K562 (cell line): ENCODE data around the gene ST7. TPM values are rescaled to one million over a fixed set of nuclear protein-coding genes. Genes with fewer than 3 reads are reported as not detected.

Experiments
- ATAC-seq: fragments of 200-7000 bp; cut with Tn5 transposase; 3 replicates; pipeline ENCODE4 v1.9.1; 2020; ENCODE audit warnings: moderate library complexity
- BruUV-seq: library from RNA; stranded (reverse); fragments of 400-500 nt; replicated peaks from 2 replicates; lab custom pipeline; 2021; lab: Mats Ljungman, UMichigan
- CTCF ChIA-PET: fragments of 300-600 bp; formaldehyde crosslinking; extraction: SDS; loops from one replicate; lab custom pipeline; 2021; ENCODE audit warnings: low intra/inter-chr PET ratio; lab: Yijun Ruan, JAX
- POLR2A ChIA-PET: fragments of 300-600, 350-650 bp; sonication (Branson Sonifier 250); formaldehyde crosslinking; extraction: SDS; loops from one replicate; lab custom pipeline; 2021; ENCODE audit warnings: antibody characterized with exemption, inconsistent platforms; lab: Yijun Ruan, JAX
- DNase-seq, 4 experiments: peaks; one replicate each; pipeline versions ENCODE4 v3.0.0 to v3.0.0-alpha.2; 2011 to 2018; ENCODE audit warnings: low spot score in 3 of 4, mixed read lengths in 3 of 4; ENCODE audit errors: extremely low read depth in 1 of 4
- FAIRE-seq: peaks from 2 replicates; lab custom pipeline; 2011; peaks lifted over from hg19 to GRCh38; lab: Jason Lieb, UNC
- H2AFZ ChIP-seq: 2 replicates; pipeline ENCODE4 v1.6.0; 2011; ENCODE audit warnings: low read depth, low read length, control low read depth, inconsistent platforms
- H3K27ac ChIP-seq: fragments of 200-600 bp; 3 replicates; pipeline ENCODE4 v1.8.0; 2011; ENCODE audit warnings: low read depth, mild to moderate bottlenecking, control low read depth, inconsistent platforms, low read length, moderate library complexity, mixed read lengths; ENCODE audit errors: extremely low read depth
- H3K27me3 ChIP-seq, 2 experiments: fragments of 300-600 bp in 1 of 2; 2 replicates in 1 of 2; 3 replicates in 1 of 2; pipeline versions ENCODE4 v1.6.0 to v1.8.0; 2011; ENCODE audit warnings: inconsistent platforms in 2 of 2, low read length in 2 of 2, mild to moderate bottlenecking in 1 of 2, mixed read lengths in 1 of 2, moderate library complexity in 1 of 2; ENCODE audit not compliant: control insufficient read depth in 2 of 2, insufficient read depth in 2 of 2
- H3K36me3 ChIP-seq: fragments of 300-600 bp; 3 replicates; pipeline ENCODE4 v1.8.0; 2011; ENCODE audit warnings: mild to moderate bottlenecking, low read length, inconsistent platforms; ENCODE audit not compliant: control insufficient read depth, insufficient read depth
- H3K4me1 ChIP-seq, 2 experiments: fragments of 200-600 bp in 1 of 2; replicated peaks in 1 of 2; 2 replicates in 1 of 2; 3 replicates in 1 of 2; pipeline versions ENCODE4 v1.5.1 to v1.8.0; 2011; ENCODE audit warnings: inconsistent platforms in 2 of 2, low read length in 2 of 2, mild to moderate bottlenecking in 1 of 2, mixed read lengths in 1 of 2, moderate library complexity in 1 of 2; ENCODE audit not compliant: control insufficient read depth in 2 of 2, insufficient read depth in 2 of 2
- H3K4me2 ChIP-seq: 2 replicates; pipeline ENCODE4 v1.6.1; 2011; ENCODE audit warnings: low read length, control low read depth, inconsistent platforms, mixed read lengths; ENCODE audit not compliant: insufficient read depth
- H3K4me3 ChIP-seq: fragments of 200-600 bp; sonication (generic), shearing (Covaris generic); 2 replicates; pipeline ENCODE4 v1.5.1; 2016; ENCODE audit warnings: control low read depth, inconsistent platforms
- H3K79me2 ChIP-seq: fragments of 200-600 bp; 3 replicates; pipeline ENCODE4 v1.8.0; 2011; ENCODE audit warnings: low read length, inconsistent platforms; ENCODE audit not compliant: control insufficient read depth, insufficient read depth
- H3K9ac ChIP-seq, 2 experiments: 2 replicates each; pipeline versions ENCODE4 v1.6.0 to v1.6.1; 2011; ENCODE audit warnings: low read depth in 2 of 2, low read length in 2 of 2, control low read depth in 1 of 2, inconsistent platforms in 1 of 2, mild to moderate bottlenecking in 1 of 2, mixed read lengths in 1 of 2; ENCODE audit not compliant: insufficient read depth in 1 of 2
- H3K9me1 ChIP-seq: one replicate; pipeline ENCODE4 v1.6.0; 2011; ENCODE audit warnings: inconsistent platforms, mild to moderate bottlenecking, low read length, moderate library complexity; ENCODE audit not compliant: control insufficient read depth, insufficient read depth
- H3K9me3 ChIP-seq: replicated peaks from 2 replicates; pipeline ENCODE4 v1.5.1; 2011; ENCODE audit warnings: low read depth, low read length, inconsistent platforms; ENCODE audit not compliant: control insufficient read depth, insufficient read depth
- H4K20me1 ChIP-seq: replicated peaks from 2 replicates; pipeline ENCODE4 v1.6.1; 2011; ENCODE audit warnings: low read length, inconsistent platforms, mixed read lengths; ENCODE audit not compliant: control insufficient read depth, insufficient read depth
- BCOR ChIP-seq: fragments of 450-650 bp; IDR thresholded peaks from 2 replicates; pipeline ENCODE4 v1.6.1; 2016
- CREBBP ChIP-seq: IDR thresholded peaks from one replicate; pipeline ENCODE4 v1.6.1; 2012; ENCODE audit warnings: low read depth, mild to moderate bottlenecking, control low read depth, inconsistent platforms, low read length
- CSDE1 ChIP-seq, 2 experiments: fragments of 450-650 bp; IDR thresholded peaks; 2 replicates each; pipeline ENCODE4 v1.6.1; 2016; ENCODE audit warnings: mild to moderate bottlenecking in 1 of 2
- GTF2F1 ChIP-seq: IDR thresholded peaks from 2 replicates; pipeline ENCODE4 v1.6.1; 2011; ENCODE audit warnings: low read depth, low read length, improper control_type of control experiment
- HDAC3 ChIP-seq: fragments of 450-650 bp; IDR thresholded peaks from 2 replicates; pipeline ENCODE4 v1.6.1; 2018; ENCODE audit warnings: borderline replicate concordance, mild to moderate bottlenecking, moderate library complexity; ENCODE audit not compliant: partially characterized antibody
- ILF3 ChIP-seq: fragments of 450-650 bp; IDR thresholded peaks from 2 replicates; pipeline ENCODE4 v1.6.1; 2018; ENCODE audit warnings: antibody characterized with exemption, mild to moderate bottlenecking, moderate library complexity, borderline replicate concordance
- KDM1A ChIP-seq, 2 experiments: fragments of 450-650 bp; IDR thresholded peaks; 2 replicates each; pipeline ENCODE4 v1.6.1; 2016; ENCODE audit warnings: mild to moderate bottlenecking in 2 of 2
- ZBTB33 ChIP-seq: sonication (generic); formaldehyde crosslinking; IDR thresholded peaks from 2 replicates; pipeline ENCODE4 v1.8.1; 2023; ENCODE audit warnings: mild to moderate bottlenecking, missing genetic modification reagents
- ZKSCAN3 ChIP-seq: fragments of 250-450 bp; sonication (Bioruptor Pico); IDR thresholded peaks from 2 replicates; pipeline ENCODE4 v1.4.0; 2020
- ZNF592 ChIP-seq: fragments of 450-650 bp; IDR thresholded peaks from 2 replicates; pipeline ENCODE4 v1.6.1; 2017; ENCODE audit warnings: antibody characterized with exemption, mild to moderate bottlenecking
- WGBS: fragments of 100-300 bp; shearing (Covaris generic); methylation state at CpG from one replicate; pipeline ENCODE4 v1.1.6; 2016; ENCODE audit warnings: low coverage, mixed read lengths; ENCODE audit not compliant: insufficient coverage; ENCODE audit errors: missing lambda C conversion rate; 5-methylcytosine and 5-hydroxymethylcytosine counted together
- in situ Hi-C: fragments of 300-500 bp; cut with MboI; formaldehyde crosslinking; loops from 4 replicates; pipeline ENCODE4 v1.15.0; 2018; ENCODE audit warnings: inconsistent platforms, mixed read lengths
- intact Hi-C: fragments of 100-400 bp; cut with micrococcal nuclease; formaldehyde crosslinking; loops from 2 replicates; pipeline ENCODE4 v1.14.2; 2022
- polyA plus RNA-seq, 8 experiments: library from polyadenylated mRNA; depleted of rRNA in 4 of 8; stranded (reverse) in 5 of 8; unstranded in 3 of 8; fragments of >200 nt; fragmentation: Nextera tagmentation in 2 of 8; fragmentation: Illumina TruSeq in 1 of 8; extraction: Ambion mirVana in 2 of 8; extraction: Trizol in 1 of 8; gene quantifications; 2 replicates each; pipeline versions ENCODE4 v1.2.1 to v1.2.3, GENCODE V29; 2011 to 2014; ENCODE audit warnings: inconsistent platforms in 1 of 8, missing spikeins in 1 of 8
- total RNA-seq, 7 experiments: library from RNA; depleted of rRNA in 6 of 7; stranded (reverse); fragments of >200 nt in 6 of 7; fragmentation: Illumina TruSeq in 2 of 7; extraction: Trizol in 2 of 7; gene quantifications; 2 replicates each; pipeline versions ENCODE4 v1.2.1 to v1.2.3, GENCODE V29; 2011 to 2021; ENCODE audit warnings: low replicate concordance in 1 of 7

The ST7 gene
- total and polyA plus RNA-seq, 9 of the 15 experiments (the other 6 are each of a cell fraction or from before 2014, with no cell fraction given) = 23.9 to 56.3 (median 36.9) TPM

- H2AFZ ChIP-seq = no peak overlapping the region
- DNase-seq (no peak), FAIRE-seq (no peak), ATAC-seq (peak; percentile 27)
- H3K4me1 ChIP-seq = peaks cover 10 to 28% of the 10 kb centered on the region in 2 experiments
- H3K9ac ChIP-seq = peak overlapping the region in 1 of 2 experiments; percentile 2; a peak in 1 of 4 replicates
- H3K9me3 ChIP-seq = no peaks in the 10 kb centered on the region
- intact Hi-C loops = no loop called here
- H3K27ac ChIP-seq = no peak overlapping the region
- no peaks in the 10 kb centered on the region for H4K20me1 ChIP-seq
- CTCF ChIA-PET = interaction anchor here (0.6 kb wide), 2 partner anchors 18 to 1193 kb away, joined by 3 to 5 read pairs; no protein-coding TSS in a partner anchor
- no TSS peak for BruUV-seq
- no peak overlapping the region for H3K4me3 ChIP-seq
- no peaks in the 10 kb centered on the region for H3K27me3 ChIP-seq
- in situ Hi-C loops = loop anchor here (25.0 kb wide), 1 partner anchor 1220 kb away; the partner anchor contains the start of gene LSM8
- H3K9me1 ChIP-seq = no peaks in the 10 kb centered on the region
- no peaks in the 10 kb centered on the region for H3K36me3 ChIP-seq
- peaks cover 43% of the 10 kb centered on the region; the same call in 2 of the 3 replicates for H3K79me2 ChIP-seq
- no peak overlapping the region for H3K4me2 ChIP-seq
- 83% methylated on average over 5 of the region's 5 CpGs for WGBS
- POLR2A ChIA-PET = interaction anchor here (0.8 to 1.1 kb wide), 3 partner anchors 9 to 13 kb away, joined by 4 read pairs; no protein-coding TSS in a partner anchor
- TF ChIP-seq GTF2F1 (no peak), CSDE1 (IDR thresholded peaks at IDR 0.05) (peak in 1 of 2 experiments; percentile 44; a peak in 1 of 4 replicates), KDM1A (IDR thresholded peaks at IDR 0.05) (peak in 1 of 2 experiments; percentile 58; a peak in 2 of 4 replicates), CREBBP (no peak), ZNF592 (0 out of 2 replicates have a peak, but pooled peaks have one; percentile 19), HDAC3 (peak; percentile 16), BCOR (peak; percentile 46; the same call in 1 of the 2 replicates), ILF3 (0 out of 2 replicates have a peak, but pooled peaks have one; percentile 53), ZBTB33 (CRISPR knock-in tag) (peak; percentile 51; the same call in 1 of the 2 replicates), ZKSCAN3 (CRISPR knock-in tag) (no peak)
Measured at GRCh38 chr7:116967254-116967922, 14.1 kb downstream of the ST7 start.
